Subcutaneous abdominal adipose tissue (tissue), 5 donors: ENCODE results near the gene KIZ.

Experiments used
- H3K27ac ChIP-seq: one replicate; pipeline ENCODE4 v1.7.0; 2013; ENCODE audit warnings: low read depth, mild to moderate bottlenecking, inconsistent platforms, low read length, moderate library complexity
- H3K27me3 ChIP-seq, 5 donors: one replicate each; pipeline ENCODE4 v1.7.0; 2013; ENCODE audit warnings: low read length in 5 of 5, inconsistent platforms in 1 of 5; ENCODE audit not compliant: control insufficient read depth in 5 of 5, insufficient read depth in 4 of 5
- H3K36me3 ChIP-seq, 5 donors: one replicate each; pipeline ENCODE4 v1.7.0; 2013; ENCODE audit warnings: low read length in 5 of 5; ENCODE audit not compliant: control insufficient read depth in 5 of 5, insufficient read depth in 5 of 5
- H3K4me1 ChIP-seq, 5 donors: one replicate each; pipeline ENCODE4 v1.7.0; 2013; ENCODE audit warnings: low read length in 5 of 5, mild to moderate bottlenecking in 3 of 5, moderate library complexity in 1 of 5; ENCODE audit not compliant: control insufficient read depth in 5 of 5, insufficient read depth in 5 of 5
- H3K4me3 ChIP-seq, 5 donors: one replicate each; pipeline ENCODE4 v1.7.0; 2013; ENCODE audit warnings: low read length in 5 of 5, low read depth in 1 of 5
- H3K9ac ChIP-seq, 5 donors: one replicate each; pipeline ENCODE4 v1.7.0; 2013; ENCODE audit warnings: low read length in 5 of 5, mild to moderate bottlenecking in 4 of 5, moderate library complexity in 3 of 5
- H3K9me3 ChIP-seq, 5 donors: one replicate each; pipeline ENCODE4 v1.7.0; 2013; ENCODE audit warnings: low read length in 5 of 5; ENCODE audit not compliant: control insufficient read depth in 5 of 5
- donor health status: healthy.
- donor health status: healthy.
- donor health status: healthy.
- donor health status: healthy.
- donor health status: healthy.

KIZ gene

GRCh38 chr20:21289651-21290050, 163.8 kb downstream of the KIZ start:
- Histone ChIP-seq H3K36me3 (no peaks in the 10 kb centered on the region), H3K4me3 (no peak overlapping the region), H3K4me1 (no peaks in the 10 kb centered on the region), H3K9me3 (peaks cover 0 to 7% (median 6%) of the 10 kb centered on the region in 5 donors), H3K27me3 (peaks cover 0 to 9% (median 2%) of the 10 kb centered on the region in 5 donors), H3K9ac (no peak overlapping the region), H3K27ac (no peak overlapping the region)

GRCh38 chr20:21291026-21291425, 165.1 kb downstream of the KIZ start:
- Histone ChIP-seq H3K4me1 (no peaks in the 10 kb centered on the region), H3K9me3 (peaks cover 0 to 3% (median 2%) of the 10 kb centered on the region in 5 donors), H3K27ac (no peak overlapping the region), H3K36me3 (no peaks in the 10 kb centered on the region), H3K4me3 (no peak overlapping the region), H3K9ac (no peak overlapping the region), H3K27me3 (peaks cover 0 to 6% (median 2%) of the 10 kb centered on the region in 5 donors)

- Histone ChIP-seq H3K36me3 (no peaks in the 10 kb centered on the region), H3K4me3 (no peak overlapping the region), H3K27ac (no peak overlapping the region), H3K9ac (no peak overlapping the region), H3K4me1 (no peaks in the 10 kb centered on the region), H3K27me3 (peaks cover 0 to 4% (median 3%) of the 10 kb centered on the region in 5 donors), H3K9me3 (no peaks in the 10 kb centered on the region)
Observed at GRCh38 chr20:21294755-21295154, 168.9 kb downstream of the KIZ start.
